Uterine smooth muscle cell (primary cell): ENCODE results near the gene SP140. TPM values are rescaled to one million over a fixed set of nuclear protein-coding genes. Genes with fewer than 3 reads are reported as not detected.

Experiments
- total RNA-seq: library from RNA; depleted of rRNA; stranded (reverse); fragments of >200 nt; gene quantifications from 2 replicates; pipeline ENCODE4 v1.2.3, GENCODE V29; 2014

Gene SP140
- 2.0 and 2.6 TPM in 2 replicates for total RNA-seq

GRCh38 chr2:230225486-230225885, at the start of gene SP140:
Gene SP140, plus strand, starts transcription at chr2:230225736. Its CDS starts 109 bp downstream, at chr2:230225845.

GRCh38 chr2:230219419-230220331, 5.9 kb upstream of the SP140 start, which contains the start of gene SP110:
Gene SP110, minus strand, starts transcription at chr2:230219984. Its CDS starts 3,057 bp downstream, at chr2:230216927.

GRCh38 chr2:230326453-230327417, 101.2 kb downstream of the SP140 start, which contains the start of gene SP140L:
Gene SP140L, plus strand, starts transcription at chr2:230327193. Its CDS starts 77 bp downstream, at chr2:230327270.

Other genes starting within 250 kb of the SP140 start
- 2.2 and 3.5 TPM in 2 replicates for gene SLC16A14, start 156.8 kb upstream of the SP140 start, total RNA-seq
- 3.6 and 4.2 TPM in 2 replicates for gene SP110, start 5.8 kb upstream of the SP140 start, total RNA-seq
- gene SP140L, start 101.5 kb downstream of the SP140 start, total RNA-seq: 7.1 and 12.2 TPM in 2 replicates
- gene SP100, start 190.5 kb downstream of the SP140 start, total RNA-seq: 92.0 and 106 TPM in 2 replicates